Neural cell (in vitro differentiated cells): ENCODE measurements around the gene IRF2BPL. TPM values are rescaled to one million over a fixed set of nuclear protein-coding genes. Genes with fewer than 3 reads are reported as not detected.

Experiments
- H2AFZ ChIP-seq: fragments of 200-600, 300-800 bp; sonication (generic), shearing (Covaris generic); 2 replicates; pipeline ENCODE4 v1.6.0; 2014; ENCODE audit warnings: low read depth, mild to moderate bottlenecking, antibody characterized with exemption, low read length, moderate library complexity
- H3F3A ChIP-seq: fragments of 200-600 bp; shearing (Covaris generic); 2 replicates; pipeline ENCODE4 v1.6.1; 2016; ENCODE audit warnings: mild to moderate bottlenecking, moderate library complexity, mixed read lengths, antibody characterized with exemption, low read length; ENCODE audit not compliant: insufficient read depth, poor library complexity, severe bottlenecking
- H3K27ac ChIP-seq: fragments of 200-600, 300-800 bp; sonication (generic), shearing (Covaris generic); 2 replicates; pipeline ENCODE4 v1.5.1; 2014; ENCODE audit warnings: mild to moderate bottlenecking, low read length, moderate library complexity
- H3K27me3 ChIP-seq: fragments of 300-800, 200-600 bp; sonication (generic), shearing (Covaris generic); 2 replicates; pipeline ENCODE4 v1.6.0; 2014; ENCODE audit warnings: mild to moderate bottlenecking, low read depth, low read length, moderate library complexity; ENCODE audit not compliant: insufficient read depth
- H3K36me3 ChIP-seq: fragments of 300-800, 200-600 bp; sonication (generic), shearing (Covaris generic); 2 replicates; pipeline ENCODE4 v1.5.1; 2014; ENCODE audit warnings: mild to moderate bottlenecking, antibody characterized with exemption, low read length, moderate library complexity; ENCODE audit not compliant: insufficient read depth
- H3K4me2 ChIP-seq: fragments of 300-800, 200-600 bp; sonication (generic), shearing (Covaris generic); 2 replicates; pipeline ENCODE4 v1.6.0; 2014; ENCODE audit warnings: mild to moderate bottlenecking, low read length
- H3K4me3 ChIP-seq: fragments of 300-800, 200-600 bp; sonication (generic), shearing (Covaris generic); 2 replicates; pipeline ENCODE4 v1.5.1; 2014; ENCODE audit warnings: mild to moderate bottlenecking, low read length, moderate library complexity
- H3K79me2 ChIP-seq: fragments of 200-600 bp; shearing (Covaris generic); replicated peaks from 2 replicates; pipeline ENCODE4 v1.6.0; 2014; ENCODE audit warnings: mild to moderate bottlenecking, low read length, moderate library complexity; ENCODE audit not compliant: insufficient read depth
- H3K9ac ChIP-seq: fragments of 300-800, 200-600 bp; sonication (generic), shearing (Covaris generic); 2 replicates; pipeline ENCODE4 v1.6.1; 2016; ENCODE audit warnings: mild to moderate bottlenecking, low read length, mixed read lengths
- H3K9me2 ChIP-seq: fragments of 200-600 bp; shearing (Covaris generic); 2 replicates; pipeline ENCODE4 v1.6.1; 2016; ENCODE audit warnings: mild to moderate bottlenecking, low read length, mixed read lengths; ENCODE audit not compliant: insufficient read depth
- H3K9me3 ChIP-seq: fragments of 200-600, 300-800 bp; sonication (generic), shearing (Covaris generic); 2 replicates; pipeline ENCODE4 v1.6.1; 2016; ENCODE audit warnings: mild to moderate bottlenecking, mixed run types, low read length, moderate library complexity, mixed read lengths
- H4K20me1 ChIP-seq: fragments of 200-600 bp; shearing (Covaris generic); 2 replicates; pipeline ENCODE4 v1.6.1; 2016; ENCODE audit warnings: mild to moderate bottlenecking, mixed run types; ENCODE audit not compliant: insufficient read depth
- CTCF ChIP-seq: fragments of 450-650 bp; IDR thresholded peaks from 2 replicates; pipeline ENCODE4 v1.5.1; 2014; ENCODE audit warnings: antibody characterized with exemption, mild to moderate bottlenecking, moderate library complexity; ENCODE audit not compliant: poor library complexity, severe bottlenecking
- EP300 ChIP-seq: fragments of 450-650 bp; conservative IDR thresholded peaks from 2 replicates; pipeline ENCODE4 v1.6.1; 2014; ENCODE audit warnings: antibody characterized with exemption, mild to moderate bottlenecking, moderate library complexity; ENCODE audit not compliant: poor library complexity, severe bottlenecking
- EZH2 ChIP-seq: fragments of 200-600, 300-800 bp; shearing (Covaris generic), sonication (generic); IDR thresholded peaks from 2 replicates; pipeline ENCODE4 v1.6.1; 2014; ENCODE audit warnings: antibody characterized with exemption, low read length, borderline replicate concordance, mild to moderate bottlenecking; ENCODE audit not compliant: insufficient read depth, poor library complexity, severe bottlenecking
- MXI1 ChIP-seq: fragments of 450-650 bp; conservative IDR thresholded peaks from 2 replicates; pipeline ENCODE4 v1.6.1; 2014; ENCODE audit warnings: antibody characterized with exemption, mild to moderate bottlenecking; ENCODE audit not compliant: poor library complexity, severe bottlenecking
- POLR2AphosphoS5 ChIP-seq: IDR thresholded peaks from 2 replicates; pipeline ENCODE4 v1.6.1; 2012
- RAD21 ChIP-seq: fragments of 450-650 bp; conservative IDR thresholded peaks from 2 replicates; pipeline ENCODE4 v1.6.1; 2014; ENCODE audit warnings: antibody characterized with exemption, mild to moderate bottlenecking, moderate library complexity
- REST ChIP-seq: IDR thresholded peaks from 2 replicates; pipeline ENCODE4 v1.6.1; 2012; ENCODE audit warnings: borderline replicate concordance
- SMC3 ChIP-seq: fragments of 450-650 bp; conservative IDR thresholded peaks from 2 replicates; pipeline ENCODE4 v1.6.1; 2014; ENCODE audit warnings: antibody characterized with exemption, mild to moderate bottlenecking, moderate library complexity; ENCODE audit not compliant: poor library complexity
- TAF1 ChIP-seq: IDR thresholded peaks from 2 replicates; pipeline ENCODE4 v1.6.1; 2012; ENCODE audit warnings: low read depth
- polyA plus RNA-seq: library from polyadenylated mRNA; depleted of rRNA; stranded (reverse); fragments of >200 nt; gene quantifications from 2 replicates; pipeline ENCODE4 v1.2.3, GENCODE V29; 2014

The IRF2BPL gene
- polyA plus RNA-seq, 1 donor from 2014 or later, result 42.9 TPM

GRCh38 chr14:76997257-76997970 lies 31.1 kb downstream of the IRF2BPL start:
- H3K4me2 ChIP-seq, result no peak overlapping the region
- no peaks in the 10 kb centered on the region for H3K36me3 ChIP-seq
- TF ChIP-seq SMC3 (no peak), RAD21 (no peak), REST (no peak), EZH2 (no peak), EP300 (no peak), TAF1 (no peak), CTCF (no peak)
- H2AFZ ChIP-seq, result no peak overlapping the region
- H3F3A ChIP-seq, result peaks cover 8% of the 10 kb centered on the region
- H3K79me2 ChIP-seq, result no peaks in the 10 kb centered on the region
- H3K27me3 ChIP-seq, result no peaks in the 10 kb centered on the region
- H3K9me3 ChIP-seq, result no peaks in the 10 kb centered on the region
- H3K9me2 ChIP-seq, result no peaks in the 10 kb centered on the region
- H4K20me1 ChIP-seq, result no peaks in the 10 kb centered on the region
- H3K27ac ChIP-seq, result no peak overlapping the region
- no peak overlapping the region for H3K9ac ChIP-seq
- no peak overlapping the region for H3K4me3 ChIP-seq

GRCh38 chr14:76996563-76997146 lies 31.9 kb downstream of the IRF2BPL start:
- H3K79me2 ChIP-seq, result no peaks in the 10 kb centered on the region
- H2AFZ ChIP-seq, result no peak overlapping the region
- TF ChIP-seq REST, result no peak
- no peak for TF ChIP-seq RAD21
- no peak for TF ChIP-seq MXI1
- TF ChIP-seq EZH2, result no peak
- TF ChIP-seq TAF1, result no peak
- no peak for TF ChIP-seq SMC3
- no peak for TF ChIP-seq POLR2AphosphoS5
- TF ChIP-seq EP300, result no peak
- no peak for TF ChIP-seq CTCF
- no peaks in the 10 kb centered on the region for H3K9me3 ChIP-seq
- peaks cover 8% of the 10 kb centered on the region for H3F3A ChIP-seq
- no peaks in the 10 kb centered on the region for H4K20me1 ChIP-seq
- H3K36me3 ChIP-seq, result no peaks in the 10 kb centered on the region
- no peaks in the 10 kb centered on the region for H3K9me2 ChIP-seq
- H3K27ac ChIP-seq, result no peak overlapping the region
- no peaks in the 10 kb centered on the region for H3K27me3 ChIP-seq
- no peak overlapping the region for H3K4me2 ChIP-seq
- no peak overlapping the region for H3K9ac ChIP-seq
- no peak overlapping the region for H3K4me3 ChIP-seq
